HepG2 (cell line): Measurements from ENCODE around the gene TBX19.

Experiments
- GTF2F1 ChIP-seq: fragments of 150-350 bp; IDR thresholded peaks from 2 replicates; pipeline ENCODE4 v1.6.1; 2014; ENCODE audit warnings: low read length
- MAFK ChIP-seq, 2 experiments: IDR thresholded peaks in 1 of 2; conservative IDR thresholded peaks in 1 of 2; 2 replicates each; pipeline ENCODE4 v1.6.1; 2011; ENCODE audit warnings: improper control_type of control experiment in 2 of 2, low read length in 2 of 2
- MAZ ChIP-seq, 2 experiments: sonication (generic) in 1 of 2; formaldehyde crosslinking in 1 of 2; IDR thresholded peaks; 2 replicates each; pipeline versions ENCODE4 v1.5.0 to v1.6.1; 2012 to 2020; ENCODE audit warnings: low read depth in 2 of 2, mild to moderate bottlenecking in 2 of 2, borderline replicate concordance in 1 of 2, improper control_type of control experiment in 1 of 2, low read length in 1 of 2, missing genetic modification reagents in 1 of 2, moderate library complexity in 1 of 2
- POLR2A ChIP-seq, 2 experiments: IDR thresholded peaks; 2 replicates each; pipeline ENCODE4 v1.6.1; 2011; ENCODE audit warnings: low read depth in 2 of 2, low read length in 2 of 2, mild to moderate bottlenecking in 1 of 2, moderate library complexity in 1 of 2; ENCODE audit not compliant: insufficient read depth in 1 of 2
- TF ChIP-seq, protein P1 (sequence below): sonication (generic); formaldehyde crosslinking; IDR thresholded peaks from 2 replicates; pipeline ENCODE4 v1.4.0; 2020; ENCODE audit warnings: missing genetic modification reagents
- TF ChIP-seq, protein P2 (sequence below): sonication (generic); formaldehyde crosslinking; IDR thresholded peaks from 2 replicates; pipeline ENCODE4 v1.4.0; 2020; ENCODE audit warnings: missing genetic modification reagents, mild to moderate bottlenecking, borderline replicate concordance
- TF ChIP-seq, protein P3 (sequence below): sonication (generic); formaldehyde crosslinking; IDR thresholded peaks from 2 replicates; pipeline ENCODE4 v1.4.0; 2020; ENCODE audit warnings: low read depth, mild to moderate bottlenecking, missing genetic modification reagents

DNA sequence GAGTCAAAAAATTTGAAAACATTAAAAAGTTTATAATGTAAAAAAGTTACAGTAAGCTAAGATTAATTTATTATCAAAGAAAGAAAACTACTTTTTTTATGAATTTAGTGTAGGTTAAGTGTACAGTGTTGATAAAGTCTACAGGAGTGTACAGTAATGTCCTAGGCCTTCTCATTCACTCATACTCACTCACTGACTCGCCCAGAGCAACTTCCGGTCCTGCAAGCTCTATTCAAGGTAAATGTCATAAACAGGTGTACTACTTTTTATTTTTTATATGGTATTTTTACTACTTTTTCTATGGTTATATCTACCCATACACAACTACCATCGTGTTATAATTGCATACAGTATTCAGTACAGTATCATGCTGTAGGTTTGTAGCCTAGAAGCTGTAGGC, 49.6 kb downstream of the TBX19 start:
- TF ChIP-seq, protein P1, sequence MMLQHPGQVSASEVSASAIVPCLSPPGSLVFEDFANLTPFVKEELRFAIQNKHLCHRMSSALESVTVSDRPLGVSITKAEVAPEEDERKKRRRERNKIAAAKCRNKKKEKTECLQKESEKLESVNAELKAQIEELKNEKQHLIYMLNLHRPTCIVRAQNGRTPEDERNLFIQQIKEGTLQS (CRISPR knock-in tag): no peak
- no peak for TF ChIP-seq MAZ (IDR thresholded peaks at IDR 0.05; ENCODE audit: borderline replicate concordance, low read depth, low read length)
- TF ChIP-seq MAZ (CRISPR knock-in tag; IDR thresholded peaks at IDR 0.05; ENCODE audit: low read depth): no peak
- TF ChIP-seq MAFK (conservative IDR thresholded peaks at IDR 0.05 in 1 of 2, IDR thresholded peaks at IDR 0.05 in 1 of 2; ENCODE audit: low read length in 2 of 2): no peak
- TF ChIP-seq POLR2A (IDR thresholded peaks at IDR 0.05; ENCODE audit: insufficient read depth in 1 of 2, low read depth in 2 of 2, low read length in 2 of 2): no peak
- TF ChIP-seq, protein P2, sequence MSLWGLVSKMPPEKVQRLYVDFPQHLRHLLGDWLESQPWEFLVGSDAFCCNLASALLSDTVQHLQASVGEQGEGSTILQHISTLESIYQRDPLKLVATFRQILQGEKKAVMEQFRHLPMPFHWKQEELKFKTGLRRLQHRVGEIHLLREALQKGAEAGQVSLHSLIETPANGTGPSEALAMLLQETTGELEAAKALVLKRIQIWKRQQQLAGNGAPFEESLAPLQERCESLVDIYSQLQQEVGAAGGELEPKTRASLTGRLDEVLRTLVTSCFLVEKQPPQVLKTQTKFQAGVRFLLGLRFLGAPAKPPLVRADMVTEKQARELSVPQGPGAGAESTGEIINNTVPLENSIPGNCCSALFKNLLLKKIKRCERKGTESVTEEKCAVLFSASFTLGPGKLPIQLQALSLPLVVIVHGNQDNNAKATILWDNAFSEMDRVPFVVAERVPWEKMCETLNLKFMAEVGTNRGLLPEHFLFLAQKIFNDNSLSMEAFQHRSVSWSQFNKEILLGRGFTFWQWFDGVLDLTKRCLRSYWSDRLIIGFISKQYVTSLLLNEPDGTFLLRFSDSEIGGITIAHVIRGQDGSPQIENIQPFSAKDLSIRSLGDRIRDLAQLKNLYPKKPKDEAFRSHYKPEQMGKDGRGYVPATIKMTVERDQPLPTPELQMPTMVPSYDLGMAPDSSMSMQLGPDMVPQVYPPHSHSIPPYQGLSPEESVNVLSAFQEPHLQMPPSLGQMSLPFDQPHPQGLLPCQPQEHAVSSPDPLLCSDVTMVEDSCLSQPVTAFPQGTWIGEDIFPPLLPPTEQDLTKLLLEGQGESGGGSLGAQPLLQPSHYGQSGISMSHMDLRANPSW: no peak
- no peak for TF ChIP-seq GTF2F1
- TF ChIP-seq, protein P3, sequence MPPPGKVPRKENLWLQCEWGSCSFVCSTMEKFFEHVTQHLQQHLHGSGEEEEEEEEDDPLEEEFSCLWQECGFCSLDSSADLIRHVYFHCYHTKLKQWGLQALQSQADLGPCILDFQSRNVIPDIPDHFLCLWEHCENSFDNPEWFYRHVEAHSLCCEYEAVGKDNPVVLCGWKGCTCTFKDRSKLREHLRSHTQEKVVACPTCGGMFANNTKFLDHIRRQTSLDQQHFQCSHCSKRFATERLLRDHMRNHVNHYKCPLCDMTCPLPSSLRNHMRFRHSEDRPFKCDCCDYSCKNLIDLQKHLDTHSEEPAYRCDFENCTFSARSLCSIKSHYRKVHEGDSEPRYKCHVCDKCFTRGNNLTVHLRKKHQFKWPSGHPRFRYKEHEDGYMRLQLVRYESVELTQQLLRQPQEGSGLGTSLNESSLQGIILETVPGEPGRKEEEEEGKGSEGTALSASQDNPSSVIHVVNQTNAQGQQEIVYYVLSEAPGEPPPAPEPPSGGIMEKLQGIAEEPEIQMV (CRISPR knock-in tag): no peak
